ENCODE measurements around the gene EDNRA.

- TF ChIP-seq, protein P1, sequence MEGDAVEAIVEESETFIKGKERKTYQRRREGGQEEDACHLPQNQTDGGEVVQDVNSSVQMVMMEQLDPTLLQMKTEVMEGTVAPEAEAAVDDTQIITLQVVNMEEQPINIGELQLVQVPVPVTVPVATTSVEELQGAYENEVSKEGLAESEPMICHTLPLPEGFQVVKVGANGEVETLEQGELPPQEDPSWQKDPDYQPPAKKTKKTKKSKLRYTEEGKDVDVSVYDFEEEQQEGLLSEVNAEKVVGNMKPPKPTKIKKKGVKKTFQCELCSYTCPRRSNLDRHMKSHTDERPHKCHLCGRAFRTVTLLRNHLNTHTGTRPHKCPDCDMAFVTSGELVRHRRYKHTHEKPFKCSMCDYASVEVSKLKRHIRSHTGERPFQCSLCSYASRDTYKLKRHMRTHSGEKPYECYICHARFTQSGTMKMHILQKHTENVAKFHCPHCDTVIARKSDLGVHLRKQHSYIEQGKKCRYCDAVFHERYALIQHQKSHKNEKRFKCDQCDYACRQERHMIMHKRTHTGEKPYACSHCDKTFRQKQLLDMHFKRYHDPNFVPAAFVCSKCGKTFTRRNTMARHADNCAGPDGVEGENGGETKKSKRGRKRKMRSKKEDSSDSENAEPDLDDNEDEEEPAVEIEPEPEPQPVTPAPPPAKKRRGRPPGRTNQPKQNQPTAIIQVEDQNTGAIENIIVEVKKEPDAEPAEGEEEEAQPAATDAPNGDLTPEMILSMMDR (conservative IDR thresholded peaks at IDR 0.05; ENCODE audit: low read length): no peak
- no peak for TF ChIP-seq EZH2phosphoT487 (IDR thresholded peaks at IDR 0.05; ENCODE audit: borderline replicate concordance)
Observed at GRCh38 chr4:147528054-147528453, 47.2 kb downstream of the EDNRA start.

Measured in Loucy (cell line).